ENCODE results near the gene TGFB3. TPM values are rescaled to one million over a fixed set of nuclear protein-coding genes. Genes with fewer than 3 reads are reported as not detected.

The TGFB3 gene
- total RNA-seq, 2 experiments from 2014 or later = 8.4 to 11.8 TPM

- TF ChIP-seq CTCF (IDR thresholded peaks at IDR 0.05) = no peak
- peak overlapping the region; percentile 93 for H3K4me3 Mint-ChIP-seq
- H3K27ac ChIP-seq (ENCODE audit: low read depth in 1 of 2, low read length in 2 of 2) = no peak overlapping the region
- CTCF ChIA-PET = interaction anchor here (0.6 to 2.4 kb wide), 2 partner anchors 80 to 357 kb away, joined by 3 to 11 read pairs; no protein-coding TSS in a partner anchor
- DNase-seq = no peak
- POLR2A ChIA-PET = no interaction called here
- no peaks in the 10 kb centered on the region for H3K27me3 Mint-ChIP-seq
- peaks cover 6% of the 10 kb centered on the region for H3K36me3 ChIP-seq (ENCODE audit: insufficient read depth, low read length)
- no peak for ATAC-seq (ENCODE audit: poor library complexity)
- peak overlapping the region; percentile 83 for H3K4me3 ChIP-seq (ENCODE audit: low read length)
- H3K36me3 Mint-ChIP-seq (ENCODE audit: low read depth) = peaks cover 11% of the 10 kb centered on the region
- H3K4me1 ChIP-seq (ENCODE audit: insufficient read depth, low read length) = peaks cover 22% of the 10 kb centered on the region
- no peaks in the 10 kb centered on the region for H3K9me3 ChIP-seq (ENCODE audit: control insufficient read depth in 1 of 2, insufficient read depth in 1 of 2, low read length in 2 of 2)
- peak overlapping the region; percentile 74 for H3K27ac Mint-ChIP-seq
- no peaks in the 10 kb centered on the region for H3K9me3 Mint-ChIP-seq
- H3K27me3 ChIP-seq (ENCODE audit: control insufficient read depth in 1 of 2, insufficient read depth in 2 of 2, low read length in 2 of 2) = no peaks in the 10 kb centered on the region
- intact Hi-C loops (cut with DNase I, micrococcal nuclease) = loop anchor here (5.0 to 10.0 kb wide), 4 partner anchors 412 to 1108 kb away; partner anchors contain the start of genes ANGEL1 (in 1 of the 2), CIPC (in 1 of the 2), EIF2B2 (in 1 of the 2) and FLVCR2 (in 1 of the 2)
- H3K4me1 Mint-ChIP-seq (ENCODE audit: low read depth) = peaks cover 26% of the 10 kb centered on the region
Measured at GRCh38 chr14:75986439-75986765, 4.6 kb upstream of the TGFB3 start.

- H3K4me3 ChIP-seq (ENCODE audit: low read length) = peak within 1 kb of the TSS; percentile 83
- intact Hi-C loops (cut with DNase I, micrococcal nuclease) = loop anchor here (2.0 to 10.0 kb wide), 5 partner anchors 321 to 1109 kb away; partner anchors contain the start of genes ANGEL1 (in 1 of the 2), CIPC (in 1 of the 2), EIF2B2 (in 1 of the 2) and FLVCR2 (in 1 of the 2)
- H3K36me3 ChIP-seq (ENCODE audit: insufficient read depth, low read length) = peaks cover 4% of the 10 kb centered on the region
- H3K27ac ChIP-seq (ENCODE audit: low read depth in 1 of 2, low read length in 2 of 2) = peak within 1 kb of the TSS; percentile 64 to 65
- ChIA-PET POLR2A (interaction anchor here (0.5 to 1.5 kb wide), 4 partner anchors 80 to 652 kb away, joined by 3 to 8 read pairs (median 4); partner anchors contain the start of genes ERG28 and TTLL5), CTCF (interaction anchor here (0.6 to 2.4 kb wide), 2 partner anchors 80 to 358 kb away, joined by 3 to 11 read pairs; no protein-coding TSS in a partner anchor)
- H3K36me3 Mint-ChIP-seq (ENCODE audit: low read depth) = peaks cover 11% of the 10 kb centered on the region
- peaks cover 32% of the 10 kb centered on the region for H3K4me1 Mint-ChIP-seq (ENCODE audit: low read depth)
- H3K9me3 Mint-ChIP-seq = no peaks in the 10 kb centered on the region
- peaks cover 28% of the 10 kb centered on the region for H3K4me1 ChIP-seq (ENCODE audit: insufficient read depth, low read length)
- ATAC-seq (ENCODE audit: poor library complexity) (peak; percentile 68), DNase-seq (peak; percentile 79 to 94 (median 90))
- H3K9me3 ChIP-seq (ENCODE audit: control insufficient read depth in 1 of 2, insufficient read depth in 1 of 2, low read length in 2 of 2) = no peaks in the 10 kb centered on the region
- no peak for TF ChIP-seq CTCF (IDR thresholded peaks at IDR 0.05)
- H3K27me3 ChIP-seq (ENCODE audit: control insufficient read depth in 1 of 2, insufficient read depth in 2 of 2, low read length in 2 of 2) = no peaks in the 10 kb centered on the region
- H3K27ac Mint-ChIP-seq = peak within 1 kb of the TSS; percentile 74
- no peaks in the 10 kb centered on the region for H3K27me3 Mint-ChIP-seq
- peak within 1 kb of the TSS; percentile 93 for H3K4me3 Mint-ChIP-seq
Measured at GRCh38 chr14:75985618-75986438, 4.0 kb upstream of the TGFB3 start, which contains the start of gene IFT43. Gene IFT43, plus strand, starts transcription at chr14:75985763. Its CDS starts 24 bp downstream, at chr14:75985787.

GRCh38 chr14:75984674-75985073 lies 2.9 kb upstream of the TGFB3 start:
- Mint-ChIP-seq H3K9me3 (no peaks in the 10 kb centered on the region), H3K36me3 (ENCODE audit: low read depth) (peaks cover 4% of the 10 kb centered on the region), H3K27me3 (no peaks in the 10 kb centered on the region), H3K4me3 (peak overlapping the region; percentile 93), H3K27ac (peak overlapping the region; percentile 74), H3K4me1 (ENCODE audit: low read depth) (peaks cover 40% of the 10 kb centered on the region)
- Histone ChIP-seq H3K27me3 (ENCODE audit: control insufficient read depth in 1 of 2, insufficient read depth in 2 of 2, low read length in 2 of 2) (no peaks in the 10 kb centered on the region), H3K27ac (ENCODE audit: low read depth in 1 of 2, low read length in 2 of 2) (no peak overlapping the region), H3K36me3 (ENCODE audit: insufficient read depth, low read length) (peaks cover 1% of the 10 kb centered on the region), H3K4me1 (ENCODE audit: insufficient read depth, low read length) (peaks cover 39% of the 10 kb centered on the region), H3K4me3 (ENCODE audit: low read length) (no peak overlapping the region), H3K9me3 (ENCODE audit: control insufficient read depth in 1 of 2, insufficient read depth in 1 of 2, low read length in 2 of 2) (no peaks in the 10 kb centered on the region)
- TF ChIP-seq CTCF (IDR thresholded peaks at IDR 0.05) = no peak
- ChIA-PET CTCF (interaction anchor here (2.4 kb wide), 1 partner anchor 79 kb away, joined by 11 read pairs; no protein-coding TSS in a partner anchor), POLR2A (interaction anchor here (1.3 to 1.5 kb wide), 2 partner anchors 79 to 324 kb away, joined by 4 to 8 read pairs; partner anchors contain the start of genes ERG28 and TTLL5)
- DNase-seq = no peak
- intact Hi-C loops (cut with DNase I, micrococcal nuclease) = loop anchor here (2.0 to 10.0 kb wide), 7 partner anchors 168 to 1473 kb away; partner anchors contain the start of genes AHSA1 (in 1 of the 2), ANGEL1 (in 1 of the 2), CIPC (in 1 of the 2) and EIF2B2 (in 1 of the 2)
- ATAC-seq (ENCODE audit: poor library complexity) = no peak
